ENCODE results near the gene CDH13. TPM values are rescaled to one million over a fixed set of nuclear protein-coding genes. Genes with fewer than 3 reads are reported as not detected.

The CDH13 gene
- total RNA-seq, 4 donors from 2014 or later = 6.4 to 19.7 (median 11.7) TPM

- no peak for TF ChIP-seq CTCF (IDR thresholded peaks at IDR 0.05; ENCODE audit: low read depth)
These were observed 1147.3 kb downstream of the CDH13 start for GRCh38 chr16:83774066-83774465.

GRCh38 chr16:83776944-83777343 lies 1150.2 kb downstream of the CDH13 start:
- no peak for TF ChIP-seq CTCF (IDR thresholded peaks at IDR 0.05; ENCODE audit: low read depth)

- no peak for TF ChIP-seq CTCF (IDR thresholded peaks at IDR 0.05; ENCODE audit: low read depth)
These were observed 1153.1 kb downstream of the CDH13 start for GRCh38 chr16:83779886-83780285.

GRCh38 chr16:83785455-83785854 lies 1158.7 kb downstream of the CDH13 start:
- TF ChIP-seq CTCF (IDR thresholded peaks at IDR 0.05; ENCODE audit: low read depth) = no peak

GRCh38 chr16:83789642-83790401 lies 1163.1 kb downstream of the CDH13 start:
- TF ChIP-seq CTCF (IDR thresholded peaks at IDR 0.05; ENCODE audit: low read depth) = no peak

GRCh38 chr16:83791916-83792315 lies 1165.1 kb downstream of the CDH13 start:
- no peak for TF ChIP-seq CTCF (IDR thresholded peaks at IDR 0.05; ENCODE audit: low read depth)

GRCh38 chr16:83792391-83792790 lies 1165.6 kb downstream of the CDH13 start:
- TF ChIP-seq CTCF (IDR thresholded peaks at IDR 0.05; ENCODE audit: low read depth) = no peak
